NCI-H1436 treated with DMSO at 0.1 percent for 48 hours (cell line): ENCODE data around the gene USH1C.

Source experiments
- DNase-seq: peaks from one replicate; lab custom pipeline; 2025; lab: John Stamatoyannopoulos, UW

USH1C gene

DNA sequence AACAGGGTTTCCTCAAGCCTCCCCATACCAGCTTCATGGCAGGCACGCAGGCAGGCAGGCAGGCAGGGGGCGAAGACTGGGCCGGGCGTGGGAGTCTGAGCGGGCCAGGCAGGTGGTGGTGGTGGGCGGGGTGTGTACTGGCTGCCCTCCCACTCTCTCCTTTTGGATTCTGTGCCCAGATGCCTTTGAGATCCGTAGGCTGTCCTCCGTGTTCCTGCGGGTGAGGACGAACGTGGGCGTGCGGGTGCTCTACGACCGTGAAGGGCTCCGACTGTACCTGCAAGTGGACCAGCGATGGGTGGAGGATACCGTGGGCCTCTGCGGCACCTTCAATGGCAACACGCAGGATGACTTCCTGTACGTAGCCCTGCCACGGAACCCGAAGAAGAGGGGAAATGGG lies 25.8 kb upstream of the USH1C start:
- no peak for DNase-seq

DNA sequence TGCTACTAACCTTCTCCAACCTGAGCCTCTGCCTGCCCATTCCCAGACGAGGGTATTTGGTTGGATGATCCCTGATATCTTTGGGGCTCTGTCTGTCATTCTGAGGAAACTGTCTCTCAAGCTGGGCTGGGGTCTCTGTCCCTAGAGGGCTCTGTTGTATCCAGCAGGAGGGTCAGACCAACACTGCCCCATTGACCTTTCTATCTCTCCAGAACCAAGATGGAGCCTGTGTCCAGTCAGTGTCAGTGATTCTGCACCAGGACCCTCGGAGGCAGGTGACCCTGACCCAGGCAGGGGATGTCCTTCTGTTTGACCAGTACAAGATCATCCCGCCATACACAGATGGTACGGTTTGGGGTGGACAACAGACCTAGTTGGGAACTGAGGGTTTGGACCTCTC lies 24.7 kb upstream of the USH1C start:
- DNase-seq: no peak

DNA sequence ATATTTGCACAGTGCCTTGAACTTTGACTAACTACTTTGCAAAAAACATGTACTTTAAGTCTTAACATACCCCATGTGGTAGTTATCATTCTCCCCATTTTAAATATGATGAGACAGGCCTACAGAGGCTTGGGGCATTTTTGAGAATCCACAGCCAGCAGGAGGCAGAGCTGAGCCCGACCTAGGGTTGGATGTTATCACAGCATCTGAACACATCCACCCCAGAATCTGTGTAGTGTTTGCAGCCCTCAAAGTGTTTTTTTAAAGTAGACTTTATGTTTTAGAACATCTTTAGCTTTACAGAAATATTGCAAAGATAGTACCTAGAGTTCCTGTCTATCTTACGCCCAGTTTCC lies 20.4 kb upstream of the USH1C start:
- DNase-seq: no peak

DNA sequence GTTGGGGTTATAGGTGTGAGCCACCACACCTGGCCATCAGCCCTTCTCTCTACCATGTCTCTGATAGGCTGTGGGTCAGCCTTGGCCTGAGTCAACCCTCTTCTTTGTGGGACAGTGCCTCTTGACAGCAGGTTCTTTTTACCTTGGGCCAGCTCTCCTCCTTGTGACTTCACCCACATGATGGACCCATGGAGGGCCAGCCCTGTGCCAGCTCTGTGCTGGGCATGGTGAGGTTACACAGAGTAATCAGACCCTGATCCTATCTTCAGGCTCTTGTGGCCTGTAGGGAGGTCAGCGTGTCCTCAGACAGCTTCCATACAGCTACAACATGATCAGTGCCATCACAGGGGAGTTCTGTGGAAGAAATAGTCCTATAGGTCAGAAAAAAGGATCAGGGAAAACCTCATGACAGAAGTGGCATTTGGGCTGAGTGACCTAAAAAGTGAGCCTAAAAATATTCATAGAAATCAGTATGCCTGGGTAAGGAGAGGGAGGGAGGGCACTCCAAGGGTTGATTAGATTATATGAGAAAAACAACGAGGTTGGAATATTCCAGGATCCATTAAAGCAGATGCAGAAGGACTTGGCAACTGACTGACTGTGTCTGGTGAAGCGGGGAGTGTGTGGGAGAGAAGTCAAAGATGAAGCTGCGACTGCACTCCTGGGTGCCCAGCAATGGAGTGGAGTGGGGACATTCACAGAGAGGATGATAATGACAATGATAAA lies 19.9 kb upstream of the USH1C start:
- DNase-seq: no peak

DNA sequence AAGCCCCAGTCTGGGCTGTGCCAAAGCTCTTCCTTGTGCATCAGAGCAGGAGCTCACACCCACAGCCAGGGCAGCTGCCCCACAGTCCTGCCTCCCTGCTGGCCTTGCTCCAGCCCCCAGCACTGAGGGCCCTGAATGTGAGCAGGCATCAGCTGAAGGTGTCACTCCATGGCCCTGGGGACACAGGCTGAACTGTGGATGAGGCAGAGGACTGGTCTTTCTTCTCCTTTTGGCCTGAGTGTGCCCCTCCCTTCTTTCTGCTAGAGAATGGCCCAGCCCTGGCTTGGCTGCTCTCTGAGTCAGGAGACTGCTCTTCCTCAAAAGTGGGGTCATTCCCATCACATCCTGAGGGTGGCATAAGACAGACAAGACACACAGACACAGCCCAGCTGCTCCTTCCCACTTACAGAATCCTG lies 19.0 kb upstream of the USH1C start:
- DNase-seq: no peak

DNA sequence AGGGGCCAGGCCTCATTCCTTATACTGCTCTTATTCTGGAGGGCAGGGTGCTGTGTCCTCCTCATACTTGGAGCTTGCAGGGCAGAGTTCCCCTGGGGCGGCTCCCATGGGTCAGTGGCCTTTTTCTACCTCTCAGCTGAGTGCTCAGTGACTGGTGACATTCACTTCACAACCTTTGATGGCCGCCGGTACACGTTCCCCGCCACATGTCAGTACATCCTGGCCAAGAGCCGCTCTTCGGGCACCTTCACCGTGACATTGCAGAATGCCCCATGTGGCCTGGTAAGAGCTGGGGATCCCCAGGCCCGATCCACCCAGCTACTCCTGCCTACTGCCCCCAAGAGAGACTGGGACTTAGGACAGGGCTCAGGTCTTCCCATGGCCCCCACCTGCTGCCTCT lies 17.3 kb upstream of the USH1C start:
- DNase-seq: no peak

DNA sequence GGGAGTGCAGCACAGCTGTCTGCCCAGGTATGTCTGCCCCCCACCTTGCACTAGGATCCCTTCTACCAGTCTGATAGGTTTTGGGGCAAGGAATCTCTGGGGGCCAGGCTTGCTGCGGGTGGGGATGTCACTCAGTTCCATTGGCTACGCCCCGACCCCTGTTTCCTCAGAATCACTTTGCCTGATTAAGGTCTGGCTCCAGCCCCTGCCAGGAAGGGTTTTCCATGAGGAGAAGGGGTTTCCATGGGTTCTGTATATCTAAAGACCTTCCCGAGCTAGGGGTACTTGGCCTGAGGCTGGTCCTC lies 16.8 kb upstream of the USH1C start:
- no peak for DNase-seq

DNA sequence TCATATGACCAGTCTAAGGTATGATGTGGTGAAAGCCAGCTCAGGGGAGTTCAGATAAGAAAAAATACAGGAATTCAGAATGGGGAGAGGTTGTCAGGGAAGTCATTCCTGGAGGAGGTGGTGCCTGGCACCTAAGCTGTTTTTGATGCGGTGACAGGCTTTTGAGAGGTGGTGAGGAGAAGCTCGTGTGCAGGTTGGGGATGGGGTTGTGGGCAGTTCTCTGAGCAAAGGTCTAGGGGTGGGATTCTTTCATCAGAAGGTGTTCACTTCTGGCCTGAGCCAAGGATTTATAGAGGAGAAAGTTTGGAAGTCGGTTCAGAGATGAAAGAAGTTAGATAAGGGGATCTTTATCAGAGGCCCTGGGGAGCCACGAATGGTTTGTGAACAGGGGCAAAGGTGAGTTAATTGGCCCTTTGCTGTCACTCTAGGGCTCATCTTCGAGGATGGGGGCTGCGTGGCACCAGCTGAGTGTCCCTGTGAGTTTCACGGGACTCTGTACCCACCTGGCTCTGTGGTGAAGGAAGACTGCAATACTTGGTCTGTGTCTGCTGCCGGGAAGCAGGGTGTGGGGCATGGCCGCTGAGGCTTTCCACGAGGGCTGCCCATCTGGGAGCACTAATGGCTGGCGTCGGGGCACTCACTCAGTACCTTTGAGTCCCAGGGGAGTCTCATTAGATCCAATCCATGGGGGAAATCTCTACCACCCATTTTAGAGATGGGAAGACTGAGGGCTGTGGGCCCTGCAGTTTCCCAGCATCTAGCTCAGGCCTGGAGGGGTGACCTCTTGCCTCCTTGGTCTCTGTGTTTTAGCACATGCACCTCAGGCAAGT lies 16.3 kb upstream of the USH1C start:
- no peak for DNase-seq

DNA sequence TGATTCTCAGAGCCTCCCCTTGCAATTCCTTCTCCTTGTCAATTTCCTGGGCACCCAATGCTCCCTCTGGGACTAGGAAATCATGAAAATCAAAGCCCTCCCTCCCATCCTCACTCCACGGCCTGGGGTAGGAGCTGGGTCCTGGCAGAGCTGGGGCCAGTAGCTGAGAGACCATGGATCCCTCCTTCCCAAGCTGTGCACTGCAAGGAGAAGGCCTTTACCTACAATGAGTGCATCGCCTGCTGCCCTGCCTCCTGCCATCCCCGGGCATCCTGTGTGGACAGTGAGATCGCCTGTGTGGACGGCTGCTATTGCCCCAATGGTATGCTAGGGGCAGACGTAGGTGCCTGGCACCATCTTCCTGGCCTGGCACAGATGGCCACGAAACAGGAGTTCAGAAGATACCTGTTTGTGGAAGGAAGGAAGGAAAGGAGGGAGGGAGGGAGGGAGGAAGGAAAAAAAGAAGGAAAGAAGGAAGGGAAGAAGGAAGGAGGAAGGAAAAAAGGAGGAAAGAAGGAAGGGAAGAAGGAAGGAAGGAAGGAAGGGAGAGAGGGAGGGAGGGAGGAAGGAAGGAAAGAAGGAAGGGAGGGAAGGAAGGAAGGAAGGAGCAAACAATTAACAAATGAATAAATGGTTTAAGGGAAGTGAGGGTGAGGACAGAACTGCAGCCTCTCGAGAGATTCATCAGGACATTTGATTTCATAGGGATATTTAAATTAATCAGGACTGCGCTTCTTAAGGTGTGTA lies 15.3 kb upstream of the USH1C start:
- DNase-seq: no peak

DNA sequence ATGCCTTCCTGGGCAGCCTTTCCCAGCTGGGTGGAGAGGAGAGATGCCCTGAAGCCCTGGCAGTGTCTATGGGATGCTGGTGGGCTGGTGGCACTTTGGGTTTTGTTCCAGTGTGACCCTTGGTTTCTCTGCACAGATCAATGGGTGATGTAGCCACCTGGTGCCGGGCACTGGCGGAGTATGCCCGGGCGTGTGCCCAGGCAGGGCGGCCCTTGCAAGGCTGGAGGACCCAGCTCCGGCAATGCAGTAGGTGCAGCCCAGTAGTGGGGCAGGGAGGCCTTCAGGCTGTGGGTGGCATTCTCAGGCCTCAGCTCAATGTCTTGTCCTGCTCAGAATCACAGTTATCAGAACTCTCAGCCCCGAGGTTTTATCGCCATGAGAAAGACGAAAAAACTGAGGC lies 14.7 kb upstream of the USH1C start:
- DNase-seq: no peak

DNA sequence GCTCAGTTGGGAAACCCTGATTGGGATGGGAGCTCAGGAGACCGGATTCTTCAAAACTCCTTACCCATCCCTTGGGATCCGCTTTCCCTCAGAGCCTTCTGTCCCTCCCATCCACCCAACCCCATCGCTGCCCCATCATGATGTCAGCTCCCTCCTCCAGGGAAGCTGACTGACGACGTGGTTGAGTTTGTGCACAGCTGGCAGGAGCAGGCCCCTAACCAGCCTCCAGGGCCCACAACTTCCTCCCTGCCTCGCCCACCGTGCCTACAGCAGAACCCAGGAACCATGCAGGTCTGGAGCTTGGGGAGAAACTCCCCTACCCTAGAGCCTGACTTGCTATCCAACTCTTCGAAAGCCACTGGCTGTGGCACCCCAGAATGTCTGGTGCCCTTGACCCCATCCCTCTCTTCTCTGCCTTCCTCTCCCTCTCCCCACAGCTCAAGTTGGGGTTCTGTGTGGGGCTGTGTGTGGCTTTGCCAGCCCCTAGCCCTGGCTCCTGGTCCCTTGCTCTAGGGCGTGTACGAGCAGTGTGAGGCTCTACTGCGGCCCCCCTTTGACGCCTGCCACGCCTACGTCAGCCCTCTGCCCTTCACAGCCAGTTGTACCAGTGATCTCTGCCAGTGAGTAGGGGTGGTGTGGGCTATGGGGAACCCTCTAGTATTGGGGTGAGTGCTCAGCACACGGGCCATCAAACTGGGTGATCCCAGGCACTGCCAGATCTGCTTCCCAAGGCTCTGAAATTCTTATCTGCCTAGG lies 14.0 kb upstream of the USH1C start:
- DNase-seq: no peak

DNA sequence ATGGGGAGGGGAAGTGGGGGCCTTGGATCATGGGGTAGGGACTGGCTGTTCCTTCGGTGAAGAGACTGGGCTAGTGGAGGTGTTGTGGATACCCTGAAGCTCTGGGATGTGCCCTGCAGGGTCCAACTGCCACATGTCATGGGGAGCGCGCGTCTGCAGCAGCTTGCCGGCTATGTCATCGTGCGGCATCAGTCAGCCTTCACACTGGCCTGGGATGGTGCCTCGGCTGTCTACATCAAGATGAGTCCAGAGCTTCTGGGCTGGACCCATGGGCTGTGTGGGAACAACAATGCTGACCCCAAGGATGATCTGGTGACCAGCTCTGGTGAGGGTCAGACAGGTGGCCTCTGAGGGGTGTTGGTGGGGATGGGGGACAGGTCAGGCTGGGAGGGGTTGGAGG lies 12.8 kb upstream of the USH1C start:
- DNase-seq: no peak

DNA sequence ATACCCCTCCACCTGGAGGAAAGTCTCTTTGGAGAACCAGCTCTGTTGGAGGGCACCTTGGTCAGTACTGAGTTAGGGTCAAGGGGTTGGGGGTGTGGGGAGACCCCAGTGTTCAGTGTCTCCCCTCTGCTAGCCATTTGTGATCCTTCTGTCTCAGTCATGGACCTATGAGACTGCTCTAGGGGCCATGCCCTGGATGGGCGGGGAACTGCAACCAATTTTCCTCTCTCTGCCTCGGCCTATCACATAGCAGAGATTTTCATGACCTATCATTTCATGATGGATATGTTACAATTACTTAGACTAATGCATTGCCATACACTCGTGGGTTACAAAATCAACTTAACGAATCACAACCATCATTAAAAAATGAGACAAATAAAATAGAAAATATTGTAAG lies 10.3 kb upstream of the USH1C start:
- no peak for DNase-seq

DNA sequence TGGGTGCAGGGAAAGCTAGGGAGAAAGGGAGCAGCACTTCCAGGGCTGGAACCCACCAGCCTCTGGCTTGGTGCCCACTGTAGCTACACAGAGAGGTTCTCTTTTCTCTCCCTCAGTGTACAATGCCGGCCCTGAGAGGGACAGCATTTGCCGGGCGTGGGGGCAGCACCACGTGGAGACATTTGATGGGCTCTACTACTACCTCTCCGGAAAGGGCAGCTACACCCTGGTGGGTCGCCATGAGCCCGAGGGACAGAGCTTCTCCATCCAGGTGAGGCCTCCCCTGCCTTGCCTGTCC lies 9.0 kb upstream of the USH1C start:
- no peak for DNase-seq

DNA sequence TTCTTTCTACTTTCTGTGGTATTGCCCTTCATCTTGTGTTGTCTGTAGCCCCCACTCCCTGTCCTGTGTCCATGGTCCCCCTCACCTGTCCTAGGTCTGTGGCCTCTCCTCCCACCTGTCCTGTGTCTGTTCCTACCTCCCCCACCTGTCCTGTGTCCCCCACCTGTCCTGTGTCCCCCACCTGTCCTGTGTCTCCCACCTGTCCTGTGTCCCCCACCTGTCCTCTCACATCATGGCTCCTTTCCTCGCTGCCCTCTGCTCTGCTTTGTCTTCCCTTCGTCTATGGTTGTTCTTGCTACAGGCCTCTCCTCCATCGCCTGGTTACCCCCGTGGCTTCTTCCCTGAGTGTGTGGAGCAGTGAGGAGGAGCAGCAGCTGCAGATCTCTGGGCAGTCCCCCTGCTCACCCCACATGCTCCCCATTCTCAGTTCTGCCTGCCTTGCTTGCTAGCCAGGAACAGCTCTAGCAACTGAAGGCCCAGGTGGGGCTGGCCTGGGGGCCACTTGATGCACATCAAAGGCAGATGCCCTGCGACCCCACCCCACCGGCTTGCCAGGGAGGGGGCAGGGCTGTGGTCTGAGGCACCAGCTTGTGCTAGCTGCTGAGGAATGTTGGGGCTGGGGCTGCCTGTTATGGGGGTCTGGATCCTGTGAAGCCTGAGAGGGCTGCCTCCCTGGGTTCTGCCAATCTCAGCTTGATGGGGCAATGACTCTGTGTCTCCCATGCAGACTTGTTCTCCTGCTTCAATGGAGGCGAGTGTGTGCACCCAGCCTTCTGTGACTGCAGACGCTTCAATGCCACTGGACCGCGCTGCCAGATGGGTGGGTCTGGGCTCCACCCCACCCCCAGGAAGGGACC lies 8.4 kb upstream of the USH1C start:
- DNase-seq: no peak

DNA sequence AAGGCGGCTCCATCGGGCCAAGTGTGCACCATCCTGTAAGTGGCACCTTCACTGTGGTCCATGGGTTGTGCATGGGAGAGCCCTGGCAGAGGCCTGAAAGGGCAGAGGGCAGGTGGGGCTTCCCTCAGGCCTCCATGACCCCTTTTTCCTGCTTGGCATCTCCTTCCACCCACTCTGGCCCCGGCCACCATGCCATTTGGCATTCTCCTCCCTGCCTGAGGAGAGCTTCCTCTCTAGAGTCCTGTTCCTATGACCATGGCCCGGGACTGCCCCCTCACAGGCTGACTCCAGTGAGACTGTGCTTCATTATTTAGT lies 7.8 kb upstream of the USH1C start:
- DNase-seq: no peak

DNA sequence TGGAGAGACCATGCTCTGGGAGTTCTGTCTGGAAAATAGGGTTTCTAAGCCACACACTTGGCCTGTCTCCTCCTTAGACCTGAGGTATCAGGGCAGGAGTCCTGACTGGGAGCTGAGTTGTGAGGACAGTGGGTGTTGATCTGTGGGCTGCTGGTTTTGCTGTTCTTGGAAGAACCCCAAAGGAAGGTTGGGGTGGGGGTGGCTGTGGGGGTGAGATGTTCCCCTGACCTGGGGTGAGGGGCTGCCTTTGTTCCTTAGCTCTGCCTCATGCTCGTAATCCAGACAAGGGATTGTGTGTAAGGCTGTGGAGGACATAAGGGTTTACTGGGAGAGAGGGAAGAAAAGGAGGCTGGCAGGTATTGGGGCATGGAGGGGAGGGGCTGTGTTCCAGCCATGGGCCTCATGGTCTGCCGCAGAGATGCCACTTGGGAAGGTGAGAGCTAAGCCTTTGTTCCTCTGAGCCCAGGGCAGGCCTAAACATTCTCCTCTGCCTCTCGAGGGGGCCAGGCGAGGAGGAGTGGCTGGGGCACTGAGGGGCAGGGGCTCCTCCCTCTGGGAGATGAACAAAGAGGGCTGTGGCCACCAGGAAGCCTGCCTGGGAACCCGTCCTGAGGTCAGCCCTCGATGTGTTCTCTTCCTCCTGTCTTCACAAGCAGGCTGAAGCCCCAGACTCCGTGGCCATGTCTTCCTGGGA lies 7.3 kb upstream of the USH1C start:
- DNase-seq: no peak

DNA sequence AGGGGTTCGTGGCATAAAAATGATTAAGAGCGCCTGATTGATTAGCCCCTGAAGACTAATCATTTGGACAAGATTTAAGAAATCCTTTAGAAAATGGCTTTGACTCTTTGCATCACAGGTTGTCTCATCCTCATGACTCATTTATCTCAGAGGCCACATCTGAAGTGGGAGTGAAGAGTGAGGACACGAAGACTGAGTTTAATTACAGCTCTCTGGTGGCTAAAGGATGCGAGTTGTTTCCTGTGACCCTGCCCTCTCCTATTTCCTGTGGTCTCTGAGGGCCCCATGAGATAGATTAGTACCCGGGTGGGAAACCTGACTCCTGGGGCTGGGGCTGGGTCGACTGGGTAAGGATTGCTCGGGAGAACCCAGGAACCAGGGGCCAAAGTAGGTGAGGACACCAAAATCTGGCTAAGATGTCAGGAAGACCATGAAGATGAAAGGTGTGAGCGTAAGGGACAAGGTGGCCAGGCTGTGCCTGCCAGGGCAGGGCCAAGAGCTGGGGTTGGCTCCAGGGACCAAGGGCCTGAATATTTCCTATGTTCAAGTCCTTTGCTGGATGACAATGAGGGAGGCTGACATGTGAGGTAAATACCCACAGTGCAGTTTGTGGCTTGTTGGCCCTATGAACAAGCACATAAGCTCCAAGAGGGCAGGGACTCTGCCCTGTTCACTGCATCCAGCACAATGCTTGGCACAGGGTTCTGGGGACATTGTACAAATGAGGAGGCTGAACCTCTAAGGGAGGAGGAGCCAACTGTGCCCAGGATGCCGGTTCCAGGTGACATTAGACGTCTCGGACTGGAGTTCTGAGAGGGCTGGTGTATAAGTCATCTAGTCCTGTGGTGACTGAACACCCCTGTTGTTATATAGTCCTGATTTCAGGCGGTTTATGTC lies 6.5 kb upstream of the USH1C start:
- DNase-seq: no peak

DNA sequence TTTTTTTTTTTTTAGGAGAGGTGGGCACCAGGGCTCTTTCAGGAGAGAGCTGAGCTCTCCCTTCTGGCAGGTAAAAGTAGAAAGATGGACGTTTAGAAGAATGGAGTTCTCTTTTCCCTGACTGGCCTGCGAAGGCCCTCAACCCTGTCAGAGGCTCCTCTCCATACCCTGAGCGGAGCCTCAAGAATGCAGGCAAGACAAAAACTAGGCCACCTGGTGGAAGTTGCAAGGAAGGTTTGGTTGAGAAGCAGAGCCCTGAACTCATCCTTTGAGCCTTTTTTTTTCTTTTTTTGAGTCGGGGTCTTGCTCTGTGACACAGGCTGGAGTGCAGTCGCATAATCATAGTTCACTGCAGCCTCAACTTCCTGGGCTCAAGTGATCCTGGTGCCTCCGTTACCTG lies 4.2 kb upstream of the USH1C start:
- no peak for DNase-seq

DNA sequence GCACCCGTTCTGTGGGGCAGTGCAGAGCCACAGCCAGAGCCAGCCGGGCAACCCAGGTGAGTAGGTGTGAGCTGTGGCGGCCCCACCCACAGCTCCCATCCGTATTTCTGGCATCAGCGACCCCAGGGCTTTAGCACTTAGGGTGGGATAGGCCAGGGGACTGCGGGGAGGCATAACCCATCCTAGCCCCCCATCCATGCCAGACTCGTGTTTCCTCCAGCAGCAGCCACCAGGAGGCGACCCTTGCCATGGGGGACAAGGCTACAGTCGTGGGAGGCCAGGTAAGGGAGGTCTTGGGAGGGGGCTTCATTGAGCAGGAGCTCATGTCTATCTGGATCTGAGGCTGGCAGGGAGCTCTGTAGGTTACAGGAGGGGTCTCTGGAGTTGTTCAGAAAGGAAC lies 3.7 kb upstream of the USH1C start:
- no peak for DNase-seq
